K562 (cell line): ENCODE data around the gene KIAA0825. TPM values are rescaled to one million over a fixed set of nuclear protein-coding genes. Genes with fewer than 3 reads are reported as not detected.

ENCODE experiments used
- ATAC-seq: fragments of 200-7000 bp; cut with Tn5 transposase; 3 replicates; pipeline ENCODE4 v1.9.1; 2020; ENCODE audit warnings: moderate library complexity
- Bru-seq: library from RNA; stranded (reverse); fragments of 400-500 nt; gene quantifications from one replicate; lab custom pipeline; 2021; lab: Mats Ljungman, UMichigan
- BruChase-seq, 2 experiments: library from RNA; stranded (reverse); fragments of 400-500 nt; gene quantifications; one replicate each; lab custom pipeline; 2021; lab: Mats Ljungman, UMichigan
- BruUV-seq: library from RNA; stranded (reverse); fragments of 400-500 nt; replicated peaks from 2 replicates; lab custom pipeline; 2021; lab: Mats Ljungman, UMichigan
- CTCF ChIA-PET: fragments of 300-600 bp; formaldehyde crosslinking; extraction: SDS; loops from one replicate; lab custom pipeline; 2021; ENCODE audit warnings: low intra/inter-chr PET ratio; lab: Yijun Ruan, JAX
- POLR2A ChIA-PET: fragments of 300-600, 350-650 bp; sonication (Branson Sonifier 250); formaldehyde crosslinking; extraction: SDS; loops from one replicate; lab custom pipeline; 2021; ENCODE audit warnings: antibody characterized with exemption, inconsistent platforms; lab: Yijun Ruan, JAX
- DNase-seq, 4 experiments: peaks; one replicate each; pipeline versions ENCODE4 v3.0.0 to v3.0.0-alpha.2; 2011 to 2018; ENCODE audit warnings: low spot score in 3 of 4, mixed read lengths in 3 of 4; ENCODE audit errors: extremely low read depth in 1 of 4
- FAIRE-seq: peaks from 2 replicates; lab custom pipeline; 2011; peaks lifted over from hg19 to GRCh38; lab: Jason Lieb, UNC
- H2AFZ ChIP-seq: 2 replicates; pipeline ENCODE4 v1.6.0; 2011; ENCODE audit warnings: low read depth, low read length, control low read depth, inconsistent platforms
- H3K27ac ChIP-seq: fragments of 200-600 bp; 3 replicates; pipeline ENCODE4 v1.8.0; 2011; ENCODE audit warnings: low read depth, mild to moderate bottlenecking, control low read depth, inconsistent platforms, low read length, moderate library complexity, mixed read lengths; ENCODE audit errors: extremely low read depth
- H3K27me3 ChIP-seq, 2 experiments: fragments of 300-600 bp in 1 of 2; 2 replicates in 1 of 2; 3 replicates in 1 of 2; pipeline versions ENCODE4 v1.6.0 to v1.8.0; 2011; ENCODE audit warnings: inconsistent platforms in 2 of 2, low read length in 2 of 2, mild to moderate bottlenecking in 1 of 2, mixed read lengths in 1 of 2, moderate library complexity in 1 of 2; ENCODE audit not compliant: control insufficient read depth in 2 of 2, insufficient read depth in 2 of 2
- H3K36me3 ChIP-seq: fragments of 300-600 bp; 3 replicates; pipeline ENCODE4 v1.8.0; 2011; ENCODE audit warnings: mild to moderate bottlenecking, low read length, inconsistent platforms; ENCODE audit not compliant: control insufficient read depth, insufficient read depth
- H3K4me1 ChIP-seq, 2 experiments: fragments of 200-600 bp in 1 of 2; replicated peaks in 1 of 2; 2 replicates in 1 of 2; 3 replicates in 1 of 2; pipeline versions ENCODE4 v1.5.1 to v1.8.0; 2011; ENCODE audit warnings: inconsistent platforms in 2 of 2, low read length in 2 of 2, mild to moderate bottlenecking in 1 of 2, mixed read lengths in 1 of 2, moderate library complexity in 1 of 2; ENCODE audit not compliant: control insufficient read depth in 2 of 2, insufficient read depth in 2 of 2
- H3K4me2 ChIP-seq: 2 replicates; pipeline ENCODE4 v1.6.1; 2011; ENCODE audit warnings: low read length, control low read depth, inconsistent platforms, mixed read lengths; ENCODE audit not compliant: insufficient read depth
- H3K4me3 ChIP-seq: fragments of 200-600 bp; sonication (generic), shearing (Covaris generic); 2 replicates; pipeline ENCODE4 v1.5.1; 2016; ENCODE audit warnings: control low read depth, inconsistent platforms
- H3K79me2 ChIP-seq: fragments of 200-600 bp; 3 replicates; pipeline ENCODE4 v1.8.0; 2011; ENCODE audit warnings: low read length, inconsistent platforms; ENCODE audit not compliant: control insufficient read depth, insufficient read depth
- H3K9ac ChIP-seq, 2 experiments: 2 replicates each; pipeline versions ENCODE4 v1.6.0 to v1.6.1; 2011; ENCODE audit warnings: low read depth in 2 of 2, low read length in 2 of 2, control low read depth in 1 of 2, inconsistent platforms in 1 of 2, mild to moderate bottlenecking in 1 of 2, mixed read lengths in 1 of 2; ENCODE audit not compliant: insufficient read depth in 1 of 2
- H3K9me1 ChIP-seq: one replicate; pipeline ENCODE4 v1.6.0; 2011; ENCODE audit warnings: inconsistent platforms, mild to moderate bottlenecking, low read length, moderate library complexity; ENCODE audit not compliant: control insufficient read depth, insufficient read depth
- H3K9me3 ChIP-seq: replicated peaks from 2 replicates; pipeline ENCODE4 v1.5.1; 2011; ENCODE audit warnings: low read depth, low read length, inconsistent platforms; ENCODE audit not compliant: control insufficient read depth, insufficient read depth
- H4K20me1 ChIP-seq: replicated peaks from 2 replicates; pipeline ENCODE4 v1.6.1; 2011; ENCODE audit warnings: low read length, inconsistent platforms, mixed read lengths; ENCODE audit not compliant: control insufficient read depth, insufficient read depth
- E2F3 ChIP-seq: fragments of 250-450 bp; sonication (Bioruptor Pico); IDR thresholded peaks from 2 replicates; pipeline ENCODE4 v1.4.0; 2020; ENCODE audit warnings: mild to moderate bottlenecking
- HDAC2 ChIP-seq: fragments of 450-650 bp; IDR thresholded peaks from 2 replicates; pipeline ENCODE4 v1.6.1; 2016; ENCODE audit warnings: mild to moderate bottlenecking
- POLR2AphosphoS5 ChIP-seq: IDR thresholded peaks from 2 replicates; pipeline ENCODE4 v1.6.1; 2011; ENCODE audit warnings: mild to moderate bottlenecking, low read depth, low read length, moderate library complexity; ENCODE audit not compliant: control insufficient read depth, insufficient read depth
- UBTF ChIP-seq, 2 experiments: IDR thresholded peaks; 2 replicates each; pipeline ENCODE4 v1.6.1; 2012; ENCODE audit warnings: improper control_type of control experiment in 2 of 2, low read depth in 2 of 2, low read length in 2 of 2, borderline replicate concordance in 1 of 2
- ZNF274 ChIP-seq: IDR thresholded peaks from 2 replicates; pipeline ENCODE4 v1.6.1; 2011; ENCODE audit warnings: low read depth, mild to moderate bottlenecking, low read length, moderate library complexity, borderline replicate concordance
- WGBS: fragments of 100-300 bp; shearing (Covaris generic); methylation state at CpG from one replicate; pipeline ENCODE4 v1.1.6; 2016; ENCODE audit warnings: low coverage, mixed read lengths; ENCODE audit not compliant: insufficient coverage; ENCODE audit errors: missing lambda C conversion rate; 5-methylcytosine and 5-hydroxymethylcytosine counted together
- in situ Hi-C: fragments of 300-500 bp; cut with MboI; formaldehyde crosslinking; loops from 4 replicates; pipeline ENCODE4 v1.15.0; 2018; ENCODE audit warnings: inconsistent platforms, mixed read lengths
- intact Hi-C: fragments of 100-400 bp; cut with micrococcal nuclease; formaldehyde crosslinking; loops from 2 replicates; pipeline ENCODE4 v1.14.2; 2022
- long read RNA-seq, 3 experiments: library from polyadenylated mRNA in 2 of 3; library from RNA in 1 of 3; unstranded in 2 of 3; stranded (forward) in 1 of 3; transcript quantifications; one replicate each; pipeline ENCODE4 v2.0.0, GENCODE V29; 2019 to 2022
- polyA minus RNA-seq, 3 experiments: library from RNA; depleted of rRNA, polyadenylated mRNA; stranded (reverse); fragments of >200 nt; gene quantifications; 2 replicates each; pipeline ENCODE4 v1.2.3, GENCODE V29; 2011
- polyA plus RNA-seq, 8 experiments: library from polyadenylated mRNA; depleted of rRNA in 4 of 8; stranded (reverse) in 5 of 8; unstranded in 3 of 8; fragments of >200 nt; fragmentation: Nextera tagmentation in 2 of 8; fragmentation: Illumina TruSeq in 1 of 8; extraction: Ambion mirVana in 2 of 8; extraction: Trizol in 1 of 8; gene quantifications; 2 replicates each; pipeline versions ENCODE4 v1.2.1 to v1.2.3, GENCODE V29; 2011 to 2014; ENCODE audit warnings: inconsistent platforms in 1 of 8, missing spikeins in 1 of 8
- total RNA-seq, 7 experiments: library from RNA; depleted of rRNA in 6 of 7; stranded (reverse); fragments of >200 nt in 6 of 7; fragmentation: Illumina TruSeq in 2 of 7; extraction: Trizol in 2 of 7; gene quantifications; 2 replicates each; pipeline versions ENCODE4 v1.2.1 to v1.2.3, GENCODE V29; 2011 to 2021; ENCODE audit warnings: low replicate concordance in 1 of 7

KIAA0825 gene, protein sequence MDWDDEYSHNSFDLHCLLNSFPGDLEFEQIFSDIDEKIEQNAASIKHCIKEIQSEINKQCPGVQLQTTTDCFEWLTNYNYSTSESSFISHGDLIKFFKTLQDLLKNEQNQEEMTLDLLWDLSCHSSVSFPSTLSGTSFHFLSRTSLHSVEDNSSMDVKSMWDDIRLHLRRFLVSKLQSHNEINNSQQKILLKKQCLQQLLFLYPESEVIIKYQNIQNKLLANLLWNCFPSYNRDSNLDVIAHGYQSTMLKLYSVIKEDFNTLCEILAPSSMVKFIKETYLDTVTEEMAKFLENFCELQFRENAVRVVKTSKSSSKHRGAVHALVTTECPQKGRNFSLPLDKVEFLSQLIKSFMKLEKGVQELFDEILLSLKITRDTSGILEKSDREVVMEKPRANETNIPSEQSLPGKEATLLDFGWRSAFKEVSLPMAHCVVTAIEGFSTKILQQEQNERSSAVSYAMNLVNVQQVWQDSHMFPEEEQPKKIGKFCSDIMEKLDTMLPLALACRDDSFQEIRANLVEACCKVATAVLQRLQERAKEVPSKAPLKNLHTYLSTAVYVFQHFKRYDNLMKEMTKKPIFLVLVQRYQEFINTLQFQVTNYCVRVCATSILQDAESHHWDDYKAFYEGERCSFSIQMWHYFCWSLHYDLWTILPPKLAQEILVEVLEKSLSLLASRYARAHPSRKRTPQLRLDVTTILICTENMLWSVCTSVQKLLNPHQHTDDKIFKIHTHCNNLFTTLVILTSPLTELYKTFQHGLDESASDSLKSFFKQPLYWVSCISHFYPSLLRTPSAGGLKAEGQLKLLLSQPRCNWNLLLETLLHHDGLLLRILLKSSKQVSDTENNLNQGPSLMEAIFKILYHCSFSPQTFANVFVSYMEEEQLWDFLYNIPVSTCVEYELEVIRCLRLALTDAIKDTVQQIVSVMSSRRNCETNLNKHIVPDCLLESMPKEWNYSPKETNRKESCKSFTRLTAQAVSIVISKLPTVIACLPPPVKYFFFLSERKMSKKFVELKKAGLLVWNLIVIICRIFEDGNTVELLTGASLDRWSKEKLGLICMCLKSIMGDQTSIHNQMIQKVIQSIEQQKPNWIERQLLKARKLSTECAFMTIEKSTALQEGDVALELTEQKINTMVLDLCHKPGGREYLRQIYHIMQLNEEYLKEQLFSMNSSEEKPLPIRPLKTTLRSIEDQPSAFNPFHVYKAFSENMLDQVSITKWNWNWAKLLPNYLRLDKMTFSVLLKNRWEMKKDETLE (N-terminal part only)
- 0.12 and 0.25 TPM in 2 replicates for total RNA-seq (2011; cell fraction: chromatin; rRNA removed; ENCODE audit: low replicate concordance)
- not detected in 2 replicates for total RNA-seq (2011; cell fraction: nucleolus; rRNA removed)
- 0.15 and 0.23 TPM in 2 replicates for total RNA-seq (2011; cell fraction: nucleoplasm; rRNA removed)
- 0.05 and 0.08 TPM in 2 replicates for total RNA-seq (2014; rRNA removed)
- total RNA-seq (2014; rRNA removed; fragmentation: Illumina TruSeq; extraction: Trizol) = 0.26 and 0.36 TPM in 2 replicates
- 0.23 and 0.33 TPM in 2 replicates for total RNA-seq (2015; rRNA removed; fragmentation: Illumina TruSeq; extraction: Trizol)
- 0.16 and 0.18 TPM in 2 replicates for total RNA-seq (2021)
- polyA plus RNA-seq (2011; rRNA removed) = 0.15 and 0.20 TPM in 2 replicates
- 0.01 and 0.03 TPM in 2 replicates for polyA plus RNA-seq (2011; cell fraction: cytosol; rRNA removed)
- 0.08 TPM in 1 of 2 replicates, not detected in the other for polyA plus RNA-seq (2011; cell fraction: nucleus; rRNA removed)
- 0.18 and 0.25 TPM in 2 replicates for polyA plus RNA-seq (2012)
- polyA plus RNA-seq (2014; fragmentation: Illumina TruSeq; extraction: Trizol) = 0.06 and 0.18 TPM in 2 replicates
- polyA plus RNA-seq (2014; fragmentation: Nextera tagmentation; extraction: Ambion mirVana) = under 1 TPM; 0.13 to 0.14 TPM
- 0.05 TPM in 1 of 2 replicates, not detected in the other for polyA plus RNA-seq (2014; rRNA removed)
- polyA minus RNA-seq (2011; rRNA and poly(A)+ RNA removed) = 0.35 and 0.63 TPM in 2 replicates
- polyA minus RNA-seq (2011; cell fraction: cytosol; rRNA and poly(A)+ RNA removed) = 0.55 TPM in 1 of 2 replicates, not detected in the other
- polyA minus RNA-seq (2011; cell fraction: nucleus; rRNA and poly(A)+ RNA removed) = 0.27 and 0.56 TPM in 2 replicates
- percentile 23 among the genes with signal in this experiment for Bru-seq, nascent RNA
- percentile 23 among the genes with signal in this experiment for BruChase-seq, experiment 1, labeled RNA remaining after a 2-hour chase
- percentile 21 among the genes with signal in this experiment for BruChase-seq, experiment 2, labeled RNA remaining after a 6-hour chase
- long read RNA-seq, experiment 1 = 0 reads
- long read RNA-seq, experiment 2 = 0 reads
- long read RNA-seq, experiment 3 = 0 reads

GRCh38 chr5:94618493-94619328 is at the start of gene KIAA0825, which contains the start of gene SLF1:
KIAA0825 (minus strand) TSS chr5:94618604; CDS start chr5:94537126, 81,478 bp downstream.
SLF1 (plus strand) TSS chr5:94618669; CDS start chr5:94628811, 10,142 bp downstream.
- H4K20me1 ChIP-seq = no peaks in the 10 kb centered on the region
- POLR2A ChIA-PET = interaction anchor here (0.5 to 0.7 kb wide), 2 partner anchors 35 to 54 kb away, joined by 3 read pairs; no protein-coding TSS in a partner anchor
- H2AFZ ChIP-seq = peak within 1 kb of the TSS; percentile 99
- in situ Hi-C loops = no loop called here
- peaks cover 3 to 4% of the 10 kb centered on the region in 2 experiments; a peak in 1 of 5 replicates for H3K4me1 ChIP-seq
- H3K79me2 ChIP-seq = peaks cover 51% of the 10 kb centered on the region
- intact Hi-C loops = loop anchor here (5.0 kb wide), 1 partner anchor 169 kb away; no protein-coding TSS in a partner anchor
- H3K9me1 ChIP-seq = no peaks in the 10 kb centered on the region
- DNase-seq (peak; percentile 54 to 91 (median 72)), FAIRE-seq (peak; percentile 92), ATAC-seq (peak; percentile 92)
- H3K4me3 ChIP-seq = peak within 1 kb of the TSS; percentile 80
- peak within 1 kb of the TSS; percentile 90 for H3K4me2 ChIP-seq
- CTCF ChIA-PET = no interaction called here
- H3K27me3 ChIP-seq = no peaks in the 10 kb centered on the region
- peak within 1 kb of the TSS; percentile 73 to 98 for H3K9ac ChIP-seq
- TSS peak; percentile 43 for BruUV-seq
- WGBS = under 1% methylated on average over 43 of the region's 63 CpGs
- H3K9me3 ChIP-seq = no peaks in the 10 kb centered on the region
- no peaks in the 10 kb centered on the region; the same call in 2 of the 3 replicates for H3K36me3 ChIP-seq
- H3K27ac ChIP-seq = peak within 1 kb of the TSS; percentile 82
- TF ChIP-seq HDAC2 (peak; percentile 87), POLR2AphosphoS5 (peak; percentile 48; the same call in 1 of the 2 replicates), ZNF274 (no peak), E2F3 (peak; percentile 95), UBTF (IDR thresholded peaks at IDR 0.05; ENCODE audit: borderline replicate concordance in 1 of 2, low read depth in 2 of 2, low read length in 2 of 2) (peak; percentile 22 to 57; a peak in 2 of 4 replicates)
